ENCODE results near the gene CA5B. TPM values are rescaled to one million over a fixed set of nuclear protein-coding genes. Genes with fewer than 3 reads are reported as not detected.

CA5B gene
- total and polyA plus RNA-seq, 2 of the 8 experiments (the other 6 are each of a cell fraction or from before 2014, with no cell fraction given), result 3.3 to 8.6 TPM

DNA sequence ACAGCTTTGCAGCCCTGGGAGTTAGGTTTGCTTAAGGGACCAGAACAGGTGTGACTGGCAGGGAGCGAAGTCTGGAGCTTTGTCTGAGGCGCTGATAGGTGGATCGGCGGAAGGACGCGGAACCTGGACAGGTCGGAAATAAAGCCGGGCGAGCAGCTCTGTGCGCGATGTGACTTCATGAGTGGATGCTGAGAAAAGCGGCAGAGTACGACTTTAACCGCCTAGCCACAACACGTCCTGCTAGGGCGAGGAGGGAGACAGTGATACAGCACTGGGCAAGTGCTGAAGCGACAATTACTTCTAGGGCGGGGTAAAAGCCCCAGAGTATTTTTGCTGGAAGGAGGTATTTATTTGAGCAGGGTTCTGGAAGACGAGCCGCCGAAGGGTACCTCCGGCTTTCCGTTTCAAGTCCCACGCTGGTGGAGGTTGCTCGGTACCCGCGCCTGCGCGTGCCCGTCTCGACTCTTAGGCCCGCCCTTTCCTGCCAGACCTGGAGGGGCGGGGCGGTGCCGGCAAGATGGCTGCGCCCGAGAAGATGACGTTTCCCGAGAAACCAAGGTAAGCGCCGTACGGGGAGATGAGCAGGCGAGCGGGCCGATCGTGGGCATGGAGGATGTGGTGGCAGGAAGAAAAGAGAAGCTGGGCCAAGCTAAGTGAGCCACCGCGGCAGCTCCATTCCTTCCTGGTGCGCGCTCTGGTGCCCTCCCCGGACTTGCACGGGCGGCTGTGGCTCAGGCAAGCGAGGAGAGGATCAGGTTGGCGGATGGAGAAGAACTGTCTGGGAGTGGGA, 52.1 kb downstream of the CA5B start, which contains the start of gene ZRSR2:
Gene ZRSR2 (plus strand): TSS at position 506 of the 790 bp plus-strand sequence. CDS start 12 bp downstream, at position 518.
- POLR2A ChIA-PET (ENCODE audit: partially characterized antibody), result interaction anchor here (0.5 to 2.3 kb wide), 4 partner anchors 9 to 217 kb away, joined by 3 to 6 read pairs (median 3); no protein-coding TSS in a partner anchor
- WGBS, 2 experiments (ENCODE audit: extremely low coverage in 1 of 2, insufficient coverage in 1 of 2, insufficient read length in 1 of 2, insufficient replicate concordance in 2 of 2, low coverage in 1 of 2, low lambda C conversion rate in 2 of 2, missing lambda C conversion rate in 1 of 2), result 2% methylated on average over 43 of the region's 55 CpGs; no CpG with 5 or more reads in 1 of the 2 experiments
- TF ChIP-seq BCL11A (IDR thresholded peaks at IDR 0.05; ENCODE audit: low read depth in 2 of 2, low read length in 2 of 2) (no peak), SIX5 (IDR thresholded peaks at IDR 0.05; ENCODE audit: low read depth, low read length) (no peak), POLR2A (IDR thresholded peaks at IDR 0.05; ENCODE audit: control extremely low read depth in 1 of 2, low read depth in 2 of 2, low read length in 2 of 2) (0 out of 3 replicates have a peak, but pooled peaks of 1 of the 2 experiments have one; percentile 53), YY1 (IDR thresholded peaks at IDR 0.05; ENCODE audit: low read depth, low read length) (peak; percentile 91), CBX8 (IDR thresholded peaks at IDR 0.05; ENCODE audit: borderline replicate concordance, low read depth, low read length) (no peak), NRF1 (IDR thresholded peaks at IDR 0.05; ENCODE audit: low read depth, low read length) (peak; percentile 59), RBBP5 (IDR thresholded peaks at IDR 0.05; ENCODE audit: borderline replicate concordance, low read depth, low read length) (peak; percentile 73; the same call in 1 of the 2 replicates), GABPA (IDR thresholded peaks at IDR 0.05; ENCODE audit: borderline replicate concordance, insufficient read depth, low read length) (no peak), TAF1 (IDR thresholded peaks at IDR 0.05; ENCODE audit: low read depth, low read length) (peak; percentile 58; the same call in 1 of the 2 replicates)
- TF ChIP-seq, protein P1, sequence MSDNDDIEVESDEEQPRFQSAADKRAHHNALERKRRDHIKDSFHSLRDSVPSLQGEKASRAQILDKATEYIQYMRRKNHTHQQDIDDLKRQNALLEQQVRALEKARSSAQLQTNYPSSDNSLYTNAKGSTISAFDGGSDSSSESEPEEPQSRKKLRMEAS (IDR thresholded peaks at IDR 0.05), result peak; percentile 12; the same call in 1 of the 2 replicates

More for the DNA sequence above, 52.1 kb downstream of the CA5B start, which contains the start of gene ZRSR2:
- Histone ChIP-seq H3K4me2 (ENCODE audit: insufficient read depth in 1 of 2, low read depth in 2 of 2, low read length in 2 of 2) (peak within 1 kb of the TSS; percentile 71 to 94), H3K56ac (replicated peaks; ENCODE audit: insufficient read length, low read depth, low read length) (peak within 1 kb of the TSS; percentile 64), H3K9ac (replicated peaks in 1 of 4; ENCODE audit: extremely low read depth in 1 of 4, low read depth in 3 of 4, low read length in 3 of 4) (peak within 1 kb of the TSS in 3 of 4 experiments; percentile 54 to 77 (median 75); a peak in 6 of 7 replicates), H2AK5ac (ENCODE audit: low read depth, low read length) (no peak within 1 kb of the TSS), H3K4me3 (ENCODE audit: extremely low read depth in 1 of 4, insufficient read depth in 2 of 4, low read depth in 3 of 4, low read length in 4 of 4) (peak within 1 kb of the TSS; percentile 72 to 96 (median 88)), H2AFZ (ENCODE audit: low read length) (peak within 1 kb of the TSS; percentile 86; the same call in 1 of the 2 replicates), H3K18ac (ENCODE audit: extremely low read depth, low read length) (peak within 1 kb of the TSS; percentile 60), H3K4me1 (replicated peaks in 1 of 4; ENCODE audit: control insufficient read depth in 3 of 4, insufficient read depth in 4 of 4, low read length in 3 of 4) (peaks cover 0 to 2% (median 0%) of the 10 kb centered on the region in 4 experiments; a peak in 2 of 7 replicates), H3K23ac (ENCODE audit: insufficient read length) (no peak within 1 kb of the TSS), H3K79me1 (ENCODE audit: low read depth, low read length) (no peaks in the 10 kb centered on the region), H3K27ac (ENCODE audit: low read depth, low read length) (peak within 1 kb of the TSS; percentile 81), H3K4ac (replicated peaks; ENCODE audit: insufficient read length, low read depth, low read length) (peak within 1 kb of the TSS; percentile 78), H2BK20ac (ENCODE audit: low read length) (no peak within 1 kb of the TSS), H3K9me3 (ENCODE audit: insufficient read depth in 2 of 2, low read depth in 1 of 2, low read length in 1 of 2) (no peaks in the 10 kb centered on the region), H2BK5ac (ENCODE audit: low read depth, low read length) (peak within 1 kb of the TSS; percentile 81; the same call in 1 of the 2 replicates), H3K36me3 (ENCODE audit: control insufficient read depth in 2 of 4, insufficient read depth in 4 of 4, low read length in 3 of 4) (peaks cover 0 to 10% (median 0%) of the 10 kb centered on the region in 4 experiments; a peak in 2 of 8 replicates), H2BK15ac (ENCODE audit: low read length) (no peak within 1 kb of the TSS), H4K91ac (replicated peaks; ENCODE audit: insufficient read length, low read length) (peak within 1 kb of the TSS; percentile 73), H4K5ac (ENCODE audit: insufficient read length, low read depth, low read length) (peak within 1 kb of the TSS; percentile 67), H4K20me1 (replicated peaks in 1 of 2; ENCODE audit: control insufficient read depth in 1 of 2, insufficient read depth in 2 of 2, low read length in 2 of 2) (no peaks in the 10 kb centered on the region), H4K8ac (ENCODE audit: extremely low read depth, insufficient read depth, low read length) (peak within 1 kb of the TSS; percentile 79), H3K79me2 (ENCODE audit: control insufficient read depth in 1 of 2, insufficient read depth in 2 of 2, low read length in 2 of 2) (peaks cover 0 to 4% of the 10 kb centered on the region in 2 experiments; a peak in 2 of 4 replicates), H2BK12ac (ENCODE audit: low read depth, low read length) (no peak within 1 kb of the TSS), H3K14ac (ENCODE audit: insufficient read length) (no peak within 1 kb of the TSS), H3K27me3 (replicated peaks in 1 of 4; ENCODE audit: control insufficient read depth in 3 of 4, extremely low read depth in 1 of 4, insufficient read depth in 3 of 4, low read length in 3 of 4) (no peaks in the 10 kb centered on the region), H2BK120ac (replicated peaks; ENCODE audit: low read depth, low read length) (no peak within 1 kb of the TSS), H3K23me2 (ENCODE audit: low read depth, low read length) (peaks cover 6% of the 10 kb centered on the region; the same call in 1 of the 2 replicates)
- DNase-seq (ENCODE audit: low read depth in 1 of 2, low spot score in 2 of 2) (peak; percentile 33 to 76), FAIRE-seq (peak; percentile 93)
- CTCF ChIA-PET (ENCODE audit: partially characterized antibody), result interaction anchor here (0.8 to 1.2 kb wide), 3 partner anchors 23 to 25 kb away, joined by 3 to 5 read pairs (median 3); no protein-coding TSS in a partner anchor
